Parathyroid adenoma (tissue), 2 donors: Measurements from ENCODE around the gene TMEM271.

Experiments used
- H2AFZ ChIP-seq: fragments of 300-600 bp; sonication (generic); one replicate; pipeline ENCODE4 v1.7.0; 2017; ENCODE audit warnings: antibody characterized with exemption, mild to moderate bottlenecking
- H3K27ac ChIP-seq: fragments of 300-600 bp; sonication (generic); one replicate; pipeline ENCODE4 v1.7.0; 2017
- H3K27me3 ChIP-seq: fragments of 300-600 bp; sonication (generic); one replicate; pipeline ENCODE4 v1.7.0; 2017; ENCODE audit warnings: low read length; ENCODE audit not compliant: control insufficient read depth, insufficient read depth
- H3K36me3 ChIP-seq: fragments of 300-600 bp; sonication (generic); one replicate; pipeline ENCODE4 v1.7.0; 2017; ENCODE audit warnings: low read length; ENCODE audit not compliant: control insufficient read depth, insufficient read depth
- H3K4me1 ChIP-seq: fragments of 300-600 bp; sonication (generic); one replicate; pipeline ENCODE4 v1.7.0; 2017; ENCODE audit warnings: control low read depth
- H3K4me2 ChIP-seq: fragments of 300-600 bp; sonication (generic); one replicate; pipeline ENCODE4 v1.7.0; 2017; ENCODE audit warnings: low read length
- H3K4me3 ChIP-seq: fragments of 300-600 bp; sonication (generic); one replicate; pipeline ENCODE4 v1.7.0; 2017; ENCODE audit warnings: low read depth, low read length
- H3K79me2 ChIP-seq: fragments of 300-600 bp; sonication (generic); one replicate; pipeline ENCODE4 v1.7.0; 2017; ENCODE audit warnings: control low read depth
- H3K9ac ChIP-seq: fragments of 300-600 bp; sonication (generic); one replicate; pipeline ENCODE4 v1.7.0; 2017; ENCODE audit warnings: mild to moderate bottlenecking
- H3K9me3 ChIP-seq: fragments of 300-600 bp; sonication (generic); one replicate; pipeline ENCODE4 v1.7.0; 2017; ENCODE audit warnings: low read length; ENCODE audit not compliant: control insufficient read depth
- TF ChIP-seq, protein P1 (sequence below): fragments of 300-600 bp; sonication (generic); IDR thresholded peaks from one replicate; pipeline ENCODE4 v1.7.0; 2017; ENCODE audit warnings: antibody characterized with exemption, mild to moderate bottlenecking
- donor health status: primary hyperparathyroidism.

The TMEM271 gene

DNA sequence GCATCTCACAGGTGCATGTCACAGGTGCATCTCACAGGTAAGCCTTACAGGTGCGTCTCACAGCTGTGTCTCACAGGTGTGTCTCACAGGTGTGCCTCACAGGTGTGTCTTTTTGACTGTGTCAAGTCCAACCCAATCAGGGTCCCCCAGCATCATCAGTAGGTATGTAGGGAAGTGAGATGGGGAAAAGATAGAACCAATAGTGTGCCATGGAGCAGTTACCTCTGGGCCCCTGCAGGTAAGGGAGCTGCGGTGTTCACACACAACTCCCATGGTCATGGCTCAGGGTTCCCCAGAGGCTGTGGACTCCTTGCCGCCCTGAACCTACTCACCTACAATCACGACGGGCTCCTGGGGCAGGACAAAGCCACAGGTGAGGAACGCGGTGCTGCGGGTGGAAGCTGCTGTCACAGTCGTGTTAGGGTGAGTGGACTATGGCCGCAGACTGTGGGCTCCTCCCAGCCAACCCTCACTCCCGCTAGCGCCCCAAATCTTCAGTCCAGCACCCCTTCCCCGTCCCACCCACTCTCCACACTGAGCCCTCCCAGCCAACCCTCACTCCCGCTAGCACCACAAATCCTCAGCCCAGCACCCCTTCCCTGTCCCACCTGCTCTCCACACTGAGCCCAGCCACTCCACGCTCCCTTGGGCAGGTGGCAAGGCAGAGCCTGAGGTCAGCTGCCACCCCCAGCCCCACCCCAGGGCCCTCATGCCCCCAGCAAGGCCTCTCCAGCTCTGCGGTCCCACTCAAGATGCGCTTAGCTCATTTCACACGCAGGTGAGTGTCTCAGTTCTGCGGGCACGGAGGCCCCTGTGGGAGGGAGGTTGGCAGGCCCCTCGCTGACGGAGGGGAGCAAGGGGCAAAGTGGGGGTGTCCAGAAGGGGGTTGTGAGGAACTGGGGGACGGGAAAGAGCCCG is 47.2 kb upstream of the TMEM271 start:
- no peaks in the 10 kb centered on the region for H3K9me3 ChIP-seq
- no peaks in the 10 kb centered on the region for H3K36me3 ChIP-seq
- H2AFZ ChIP-seq, result no peak overlapping the region
- no peaks in the 10 kb centered on the region for H3K27me3 ChIP-seq
- no peak overlapping the region for H3K4me3 ChIP-seq
- H3K4me2 ChIP-seq, result no peak overlapping the region
- no peak overlapping the region for H3K9ac ChIP-seq
- TF ChIP-seq, protein P1, sequence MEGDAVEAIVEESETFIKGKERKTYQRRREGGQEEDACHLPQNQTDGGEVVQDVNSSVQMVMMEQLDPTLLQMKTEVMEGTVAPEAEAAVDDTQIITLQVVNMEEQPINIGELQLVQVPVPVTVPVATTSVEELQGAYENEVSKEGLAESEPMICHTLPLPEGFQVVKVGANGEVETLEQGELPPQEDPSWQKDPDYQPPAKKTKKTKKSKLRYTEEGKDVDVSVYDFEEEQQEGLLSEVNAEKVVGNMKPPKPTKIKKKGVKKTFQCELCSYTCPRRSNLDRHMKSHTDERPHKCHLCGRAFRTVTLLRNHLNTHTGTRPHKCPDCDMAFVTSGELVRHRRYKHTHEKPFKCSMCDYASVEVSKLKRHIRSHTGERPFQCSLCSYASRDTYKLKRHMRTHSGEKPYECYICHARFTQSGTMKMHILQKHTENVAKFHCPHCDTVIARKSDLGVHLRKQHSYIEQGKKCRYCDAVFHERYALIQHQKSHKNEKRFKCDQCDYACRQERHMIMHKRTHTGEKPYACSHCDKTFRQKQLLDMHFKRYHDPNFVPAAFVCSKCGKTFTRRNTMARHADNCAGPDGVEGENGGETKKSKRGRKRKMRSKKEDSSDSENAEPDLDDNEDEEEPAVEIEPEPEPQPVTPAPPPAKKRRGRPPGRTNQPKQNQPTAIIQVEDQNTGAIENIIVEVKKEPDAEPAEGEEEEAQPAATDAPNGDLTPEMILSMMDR, result no peak
- H3K27ac ChIP-seq, result no peak overlapping the region
- H3K4me1 ChIP-seq, result no peaks in the 10 kb centered on the region
- no peaks in the 10 kb centered on the region for H3K79me2 ChIP-seq

DNA sequence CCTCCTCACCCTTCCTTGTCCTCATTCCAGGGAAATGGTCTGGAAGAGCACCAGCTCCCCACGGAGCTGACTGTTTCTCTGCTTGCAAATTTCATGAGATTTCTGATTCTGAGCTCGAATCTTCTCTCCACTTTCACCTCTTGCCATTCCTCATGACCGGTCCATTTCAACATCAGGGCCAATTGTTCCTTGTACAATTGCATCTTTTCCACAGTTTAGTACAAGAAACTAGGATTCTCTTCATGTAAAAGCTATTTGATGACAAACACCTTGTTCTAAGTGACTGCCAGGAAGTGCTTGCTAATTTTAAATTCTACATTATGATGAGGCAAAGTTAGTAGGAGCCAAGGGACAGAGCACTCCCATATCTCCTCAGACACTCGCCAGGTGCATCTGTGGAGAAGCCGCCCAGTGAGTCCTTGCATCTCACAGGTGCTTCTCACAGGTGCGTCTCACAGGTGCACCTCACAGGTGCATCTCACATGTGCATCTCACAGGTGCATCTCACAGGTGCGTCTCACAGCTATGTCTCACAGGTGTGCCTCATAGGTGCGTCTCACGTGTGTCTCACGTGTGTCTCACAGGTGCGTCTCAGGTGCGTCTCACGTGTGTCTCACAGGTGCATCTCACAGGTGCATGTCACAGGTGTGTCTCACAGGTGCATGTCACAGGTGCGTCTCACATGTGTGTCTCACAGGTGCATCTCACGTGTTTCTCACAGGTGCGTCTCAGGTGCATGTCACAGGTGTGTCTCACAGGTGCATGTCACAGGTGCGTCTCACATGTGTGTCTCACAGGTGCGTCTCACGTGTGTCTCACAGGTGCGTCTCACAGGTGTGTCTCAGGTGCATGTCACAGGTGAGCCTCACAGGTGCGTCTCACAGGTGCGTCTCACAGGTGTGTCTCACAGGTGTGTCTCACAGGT is 46.2 kb upstream of the TMEM271 start:
- no peaks in the 10 kb centered on the region for H3K9me3 ChIP-seq
- H3K9ac ChIP-seq, result no peak overlapping the region
- TF ChIP-seq, protein P1, result no peak
- no peaks in the 10 kb centered on the region for H3K4me1 ChIP-seq
- no peaks in the 10 kb centered on the region for H3K36me3 ChIP-seq
- no peak overlapping the region for H3K4me2 ChIP-seq
- no peaks in the 10 kb centered on the region for H3K79me2 ChIP-seq
- no peak overlapping the region for H2AFZ ChIP-seq
- H3K4me3 ChIP-seq, result no peak overlapping the region
- H3K27ac ChIP-seq, result no peak overlapping the region
- no peaks in the 10 kb centered on the region for H3K27me3 ChIP-seq

DNA sequence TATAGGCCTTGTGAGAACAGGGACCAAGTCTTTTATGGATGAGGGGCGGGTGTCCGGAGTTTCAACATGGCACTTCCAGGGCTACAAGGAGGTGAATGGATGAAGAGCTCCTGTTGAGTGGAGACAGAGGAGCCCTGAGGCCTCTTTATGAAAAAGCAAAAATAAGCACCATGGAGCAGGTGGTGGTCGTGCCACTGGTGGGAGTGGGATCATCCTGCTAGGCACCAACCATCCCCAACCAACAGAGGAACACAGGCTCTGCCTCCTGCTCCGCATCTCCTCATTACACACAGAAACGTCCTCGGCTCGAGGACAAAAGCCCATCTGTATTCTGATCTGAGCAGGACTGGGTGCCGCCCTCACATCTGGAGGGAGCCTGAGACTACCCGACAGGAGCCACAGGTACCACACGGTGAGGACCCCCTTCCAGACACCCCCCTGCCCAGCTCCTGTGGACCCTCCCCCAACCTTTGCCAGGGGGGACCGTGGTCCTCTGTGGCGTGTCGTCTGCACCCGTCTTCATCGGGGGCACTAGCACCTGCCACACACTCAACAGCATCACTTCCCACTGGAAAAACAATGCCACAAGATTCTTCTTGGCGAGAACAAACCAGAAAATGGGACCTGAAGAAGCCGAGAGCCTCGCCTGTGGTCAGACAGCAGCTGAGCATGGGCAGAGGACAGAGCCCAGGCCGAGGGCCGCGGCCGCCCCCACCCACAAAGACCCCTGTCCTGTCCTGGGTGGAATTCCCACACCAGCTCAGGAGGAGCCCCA is 45.4 kb upstream of the TMEM271 start:
- H3K27me3 ChIP-seq, result no peaks in the 10 kb centered on the region
- no peaks in the 10 kb centered on the region for H3K79me2 ChIP-seq
- no peak overlapping the region for H2AFZ ChIP-seq
- H3K27ac ChIP-seq, result no peak overlapping the region
- TF ChIP-seq, protein P1, result no peak
- no peaks in the 10 kb centered on the region for H3K4me1 ChIP-seq
- no peaks in the 10 kb centered on the region for H3K9me3 ChIP-seq
- H3K4me2 ChIP-seq, result no peak overlapping the region
- H3K9ac ChIP-seq, result no peak overlapping the region
- no peak overlapping the region for H3K4me3 ChIP-seq
- no peaks in the 10 kb centered on the region for H3K36me3 ChIP-seq

DNA sequence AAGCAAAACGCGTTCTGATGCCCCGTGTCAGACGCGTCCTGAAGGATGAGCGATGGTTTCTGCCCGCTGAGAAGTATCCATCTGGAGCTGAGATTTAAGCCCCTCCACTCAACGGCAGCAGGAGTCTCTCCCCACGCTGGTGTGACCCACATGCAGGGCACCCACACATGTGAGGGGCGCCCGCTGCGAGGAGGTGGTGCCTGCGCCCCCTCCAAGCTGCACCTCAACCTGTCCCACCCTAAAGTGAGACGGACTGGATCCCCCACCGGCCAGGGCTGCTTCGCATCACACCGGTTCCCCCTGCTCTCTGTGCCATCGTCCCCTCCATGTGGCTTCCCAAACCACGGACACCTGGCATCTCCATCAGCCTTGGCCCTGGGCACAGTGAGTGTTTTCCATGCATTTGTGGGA is 44.8 kb upstream of the TMEM271 start:
- TF ChIP-seq, protein P1, result no peak
- Histone ChIP-seq H3K4me2 (no peak overlapping the region), H3K27me3 (no peaks in the 10 kb centered on the region), H3K4me3 (no peak overlapping the region), H3K79me2 (no peaks in the 10 kb centered on the region), H3K27ac (no peak overlapping the region), H3K4me1 (no peaks in the 10 kb centered on the region), H3K36me3 (no peaks in the 10 kb centered on the region), H3K9me3 (no peaks in the 10 kb centered on the region), H2AFZ (no peak overlapping the region), H3K9ac (no peak overlapping the region)
